Gastrocnemius medialis (tissue), 4 donors: ENCODE results near the gene PDGFD. TPM values are rescaled to one million over a fixed set of nuclear protein-coding genes. Genes with fewer than 3 reads are reported as not detected.
A peak's percentile ranks its signal among the peaks of the same experiment; 100 is the strongest.

Experiments used
- ATAC-seq, 2 donors: fragments of 150-250 bp; one replicate each; pipeline ENCODE4 v1.9.1; 2016
- DNase-seq, 2 donors: peaks; one replicate each; pipeline ENCODE4 v3.0.0-alpha.2; 2019
- H3K27ac ChIP-seq, 4 donors: fragments of 200-600 bp; sonication (generic); 1 replicate in 1 of 4; 2 replicates in 3 of 4; pipeline ENCODE4 v1.5.1; 2016 to 2018; ENCODE audit warnings: mild to moderate bottlenecking in 2 of 4, moderate library complexity in 1 of 4
- H3K27me3 ChIP-seq, 3 donors: fragments of 200-600 bp; sonication (generic) in 2 of 3; 1 replicate in 1 of 3; 2 replicates in 2 of 3; pipeline versions ENCODE4 v1.5.1 to v1.6.0; 2016 to 2019; ENCODE audit warnings: mild to moderate bottlenecking in 1 of 3, moderate library complexity in 1 of 3
- H3K36me3 ChIP-seq, 2 donors: fragments of 200-600 bp; sonication (generic) in 1 of 2; one replicate each; pipeline ENCODE4 v1.5.1; 2017 to 2018
- H3K4me1 ChIP-seq, 2 donors: fragments of 200-600 bp; sonication (generic) in 1 of 2; one replicate each; pipeline ENCODE4 v1.5.1; 2016 to 2017; ENCODE audit warnings: mild to moderate bottlenecking in 2 of 2
- H3K4me3 ChIP-seq, 4 donors: fragments of 200-600 bp; sonication (generic) in 3 of 4; 1 replicate in 1 of 4; 2 replicates in 3 of 4; pipeline ENCODE4 v1.5.1; 2016 to 2019; ENCODE audit warnings: mild to moderate bottlenecking in 2 of 4
- H3K9me3 ChIP-seq, 3 donors: fragments of 200-600 bp; sonication (generic) in 2 of 3; 1 replicate in 1 of 3; 2 replicates in 2 of 3; pipeline ENCODE4 v1.5.1; 2016 to 2019
- CTCF ChIP-seq, 5 experiments: fragments of 450-650 bp in 3 of 5; fragments of 200-600 bp in 2 of 5; sonication (generic) in 2 of 5; IDR thresholded peaks in 4 of 5; conservative IDR thresholded peaks in 1 of 5; 1 replicate in 4 of 5; 2 replicates in 1 of 5; pipeline ENCODE4 v1.5.1; 2016 to 2019; ENCODE audit warnings: antibody characterized with exemption in 5 of 5, mild to moderate bottlenecking in 3 of 5, moderate library complexity in 3 of 5
- POLR2A ChIP-seq, 2 donors: fragments of 450-650 bp; IDR thresholded peaks; one replicate each; pipeline ENCODE4 v1.6.1; 2017; ENCODE audit warnings: antibody characterized with exemption in 2 of 2, mild to moderate bottlenecking in 2 of 2, moderate library complexity in 2 of 2
- in situ Hi-C, 4 donors: fragments of 200-750 bp; cut with MboI; loops; one replicate each; pipeline versions ENCODE4 v1.15.0 to v1.8.0; 2017; ENCODE audit warnings: low sequenced_read_pairs in 4 of 4
- intact Hi-C: fragments of 100-400 bp; cut with DNase I; formaldehyde crosslinking; loops from one replicate; pipeline ENCODE4 v1.15.1; 2023; ENCODE audit warnings: low total_unique reads
- total RNA-seq, 4 donors: library from RNA; depleted of rRNA; stranded (reverse); fragments of >200 nt; gene quantifications; one replicate each; pipeline versions ENCODE4 v1.1.0 to v1.2.3, GENCODE V29; 2016

PDGFD gene
- total RNA-seq, 4 donors from 2014 or later = 2.2 to 4.0 (median 2.9) TPM

GRCh38 chr11:104165014-104165413 is 1.1 kb upstream of the PDGFD start:
- TF ChIP-seq CTCF (IDR thresholded peaks at IDR 0.05 in 4 of 5, conservative IDR thresholded peaks at IDR 0.05 in 1 of 5) = no peak
- TF ChIP-seq POLR2A (IDR thresholded peaks at IDR 0.05) = no peak
- ATAC-seq (no peak), DNase-seq (no peak)
- Histone ChIP-seq H3K4me1 (peaks cover 0 to 3% of the 10 kb centered on the region in 2 donors), H3K27me3 (peaks cover 0 to 10% (median 3%) of the 10 kb centered on the region in 3 donors), H3K4me3 (no peak overlapping the region), H3K27ac (no peak overlapping the region), H3K9me3 (no peaks in the 10 kb centered on the region), H3K36me3 (no peaks in the 10 kb centered on the region)
- intact Hi-C loops (no loop called here), in situ Hi-C loops (no loop called here)

GRCh38 chr11:104163100-104164027 is 583 bp downstream of the PDGFD start:
- Histone ChIP-seq H3K36me3 (no peaks in the 10 kb centered on the region), H3K27ac (no peak overlapping the region), H3K9me3 (no peaks in the 10 kb centered on the region), H3K27me3 (peaks cover 0 to 10% (median 3%) of the 10 kb centered on the region in 3 donors), H3K4me3 (peak overlapping the region; percentile 37 to 53 (median 45)), H3K4me1 (peaks cover 0 to 3% of the 10 kb centered on the region in 2 donors)
- DNase-seq = no peak
- in situ Hi-C loops = no loop called here
- no peak for ATAC-seq
- no peak for TF ChIP-seq POLR2A (IDR thresholded peaks at IDR 0.05)
- no peak for TF ChIP-seq CTCF (IDR thresholded peaks at IDR 0.05 in 4 of 5, conservative IDR thresholded peaks at IDR 0.05 in 1 of 5)
- intact Hi-C loops = no loop called here

- in situ Hi-C loops = no loop called here
- DNase-seq (no peak), ATAC-seq (no peak)
- H3K9me3 ChIP-seq = no peaks in the 10 kb centered on the region
- no peaks in the 10 kb centered on the region for H3K36me3 ChIP-seq
- peaks cover 0 to 10% (median 3%) of the 10 kb centered on the region in 3 donors for H3K27me3 ChIP-seq
- peaks cover 0 to 3% of the 10 kb centered on the region in 2 donors for H3K4me1 ChIP-seq
- no peak overlapping the region for H3K4me3 ChIP-seq
- H3K27ac ChIP-seq = no peak overlapping the region
- intact Hi-C loops = no loop called here
- TF ChIP-seq CTCF (IDR thresholded peaks at IDR 0.05 in 4 of 5, conservative IDR thresholded peaks at IDR 0.05 in 1 of 5) = no peak
- TF ChIP-seq POLR2A (IDR thresholded peaks at IDR 0.05) = no peak
Observed at GRCh38 chr11:104161751-104162450, 2.0 kb downstream of the PDGFD start.

- no peak for DNase-seq
- Histone ChIP-seq H3K4me3 (no peak overlapping the region), H3K4me1 (peaks cover 0 to 3% of the 10 kb centered on the region in 2 donors), H3K9me3 (no peaks in the 10 kb centered on the region), H3K36me3 (no peaks in the 10 kb centered on the region), H3K27me3 (peaks cover 0 to 10% (median 3%) of the 10 kb centered on the region in 3 donors), H3K27ac (no peak overlapping the region)
- TF ChIP-seq CTCF (IDR thresholded peaks at IDR 0.05 in 4 of 5, conservative IDR thresholded peaks at IDR 0.05 in 1 of 5) = no peak
- no peak for TF ChIP-seq POLR2A (IDR thresholded peaks at IDR 0.05)
- ATAC-seq = no peak
- in situ Hi-C loops = no loop called here
- intact Hi-C loops = no loop called here
Observed at GRCh38 chr11:104159356-104159755, 4.6 kb downstream of the PDGFD start.
